Esophagus muscularis mucosa (tissue), 4 donors: Measurements from ENCODE around the gene TUT4.

ENCODE experiments used
- CTCF ChIP-seq, 3 experiments: fragments of 200-600 bp in 2 of 3; fragments of 450-650 bp in 1 of 3; sonication (generic) in 2 of 3; IDR thresholded peaks; one replicate each; pipeline ENCODE4 v1.5.1; 2017 to 2019; ENCODE audit warnings: antibody characterized with exemption in 3 of 3, mild to moderate bottlenecking in 2 of 3, moderate library complexity in 1 of 3
- EP300 ChIP-seq: sonication (generic); formaldehyde crosslinking; IDR thresholded peaks from one replicate; pipeline ENCODE4 v1.6.1; 2017; ENCODE audit warnings: antibody characterized with exemption
- POLR2A ChIP-seq: fragments of 450-650 bp; IDR thresholded peaks from one replicate; pipeline ENCODE4 v1.6.1; 2017; ENCODE audit warnings: antibody characterized with exemption, moderate library complexity, mild to moderate bottlenecking, low read depth
- POLR2AphosphoS5 ChIP-seq, 2 donors: sonication (generic); formaldehyde crosslinking; IDR thresholded peaks; one replicate each; pipeline ENCODE4 v1.6.1; 2017; ENCODE audit warnings: antibody characterized with exemption in 2 of 2

- TF ChIP-seq POLR2AphosphoS5 (IDR thresholded peaks at IDR 0.05), result no peak
- no peak for TF ChIP-seq CTCF (IDR thresholded peaks at IDR 0.05)
- TF ChIP-seq POLR2A, result no peak
- no peak for TF ChIP-seq EP300
These were observed 125.7 kb downstream of the TUT4 start for GRCh38 chr1:52427152-52427551.
